Transverse colon (tissue), 4 donors: ENCODE data around the gene HSPB7.
"Not testable (repeated sequence)": the region's sequence is repeated elsewhere in the genome, so short reads cannot be mapped to it uniquely, and the experiment has no call there.

Experiments
- CTCF ChIP-seq, 5 experiments: fragments of 200-600 bp in 3 of 5; fragments of 450-650 bp in 2 of 5; sonication (generic) in 3 of 5; IDR thresholded peaks; 1 replicate in 2 of 5; 2 replicates in 3 of 5; pipeline ENCODE4 v1.5.1; 2016 to 2017; ENCODE audit warnings: antibody characterized with exemption in 5 of 5, inconsistent platforms in 3 of 5, mild to moderate bottlenecking in 2 of 5, moderate library complexity in 1 of 5
- EP300 ChIP-seq: sonication (generic); formaldehyde crosslinking; IDR thresholded peaks from one replicate; pipeline ENCODE4 v1.6.1; 2017; ENCODE audit warnings: antibody characterized with exemption, low read depth
- POLR2A ChIP-seq: fragments of 450-650 bp; IDR thresholded peaks from one replicate; pipeline ENCODE4 v1.6.1; 2016; ENCODE audit warnings: antibody characterized with exemption, mild to moderate bottlenecking, moderate library complexity
- POLR2AphosphoS5 ChIP-seq, 3 donors: sonication (generic); formaldehyde crosslinking; IDR thresholded peaks; one replicate each; pipeline ENCODE4 v1.6.1; 2016; ENCODE audit warnings: antibody characterized with exemption in 3 of 3

GRCh38 chr1:16039871-16040270, 22.0 kb upstream of the HSPB7 start:
- TF ChIP-seq CTCF (IDR thresholded peaks at IDR 0.05); POLR2A; POLR2AphosphoS5 (IDR thresholded peaks at IDR 0.05); EP300: not testable (repeated sequence)
